OCI-LY1 (cell line): ENCODE results near the gene GAL3ST2.

Experiments
- H2AFZ ChIP-seq: fragments of 200-600 bp; sonication (generic), shearing (Covaris generic); 2 replicates; pipeline ENCODE4 v1.6.0; 2014; ENCODE audit warnings: antibody characterized with exemption, mild to moderate bottlenecking, low read length
- H3F3A ChIP-seq: fragments of 200-600 bp; sonication (generic), shearing (Covaris generic); 2 replicates; pipeline ENCODE4 v1.6.0; 2014; ENCODE audit warnings: mild to moderate bottlenecking, antibody characterized with exemption, low read length, moderate library complexity; ENCODE audit not compliant: insufficient read depth
- H3K27ac ChIP-seq: fragments of 200-600 bp; sonication (generic); 2 replicates; pipeline ENCODE4 v1.5.1; 2014; ENCODE audit warnings: low read length, mixed run types, mild to moderate bottlenecking, low read depth; ENCODE audit not compliant: poor library complexity, severe bottlenecking
- H3K27me3 ChIP-seq: fragments of 200-600 bp; sonication (generic); 2 replicates; pipeline ENCODE4 v1.6.0; 2014; ENCODE audit warnings: antibody characterized with exemption, mild to moderate bottlenecking, low read length, moderate library complexity; ENCODE audit not compliant: insufficient read depth
- H3K36me3 ChIP-seq: fragments of 200-600 bp; sonication (generic); 2 replicates; pipeline ENCODE4 v1.6.1; 2014; ENCODE audit warnings: mild to moderate bottlenecking, antibody characterized with exemption, low read length, moderate library complexity, mixed read lengths; ENCODE audit not compliant: insufficient read depth
- H3K4me1 ChIP-seq: fragments of 200-600 bp; sonication (generic); 2 replicates; pipeline ENCODE4 v1.5.1; 2014; ENCODE audit warnings: mild to moderate bottlenecking, low read length, moderate library complexity; ENCODE audit not compliant: insufficient read depth, severe bottlenecking
- H3K4me2 ChIP-seq: fragments of 200-600 bp; sonication (generic), shearing (Covaris generic); 2 replicates; pipeline ENCODE4 v1.6.1; 2014; ENCODE audit warnings: low read length
- H3K4me3 ChIP-seq: fragments of 200-600 bp; sonication (generic); 2 replicates; pipeline ENCODE4 v1.5.1; 2014; ENCODE audit warnings: low read length, low read depth, mild to moderate bottlenecking, mixed read lengths; ENCODE audit not compliant: poor library complexity, severe bottlenecking
- H3K79me2 ChIP-seq: fragments of 200-600 bp; shearing (Covaris generic); 2 replicates; pipeline ENCODE4 v1.6.1; 2016; ENCODE audit warnings: mixed run types, low read length, mixed read lengths; ENCODE audit not compliant: insufficient read depth
- H3K9ac ChIP-seq: fragments of 200-600 bp; sonication (generic), shearing (Covaris generic); 2 replicates; pipeline ENCODE4 v1.6.1; 2014; ENCODE audit warnings: mild to moderate bottlenecking, low read length, mixed read lengths
- H3K9me2 ChIP-seq: fragments of 200-600 bp; sonication (generic), shearing (Covaris generic); 2 replicates; pipeline ENCODE4 v1.6.1; 2014; ENCODE audit warnings: low read depth, mild to moderate bottlenecking, low read length, mixed read lengths
- H3K9me3 ChIP-seq: fragments of 200-600 bp; shearing (Covaris generic); 2 replicates; pipeline ENCODE4 v1.6.1; 2014; ENCODE audit warnings: low read length, mixed read lengths
- H4K20me1 ChIP-seq: fragments of 200-600 bp; sonication (generic), shearing (Covaris generic); 2 replicates; pipeline ENCODE4 v1.6.0; 2016; ENCODE audit warnings: mild to moderate bottlenecking, low read length; ENCODE audit not compliant: insufficient read depth
- EZH2 ChIP-seq: fragments of 200-600 bp; sonication (generic), shearing (Covaris generic); IDR thresholded peaks from 2 replicates; pipeline ENCODE4 v1.8.0; 2017; ENCODE audit warnings: borderline replicate concordance, mixed run types, mild to moderate bottlenecking, antibody characterized with exemption, low read length, moderate library complexity, mixed read lengths
- TF ChIP-seq, protein P1 (sequence below): fragments of 200-600 bp; sonication (generic), shearing (Covaris generic); IDR thresholded peaks from 2 replicates; pipeline ENCODE4 v1.5.1; 2017; ENCODE audit warnings: mild to moderate bottlenecking, antibody characterized with exemption, low read length, moderate library complexity, mixed read lengths

Gene GAL3ST2

DNA sequence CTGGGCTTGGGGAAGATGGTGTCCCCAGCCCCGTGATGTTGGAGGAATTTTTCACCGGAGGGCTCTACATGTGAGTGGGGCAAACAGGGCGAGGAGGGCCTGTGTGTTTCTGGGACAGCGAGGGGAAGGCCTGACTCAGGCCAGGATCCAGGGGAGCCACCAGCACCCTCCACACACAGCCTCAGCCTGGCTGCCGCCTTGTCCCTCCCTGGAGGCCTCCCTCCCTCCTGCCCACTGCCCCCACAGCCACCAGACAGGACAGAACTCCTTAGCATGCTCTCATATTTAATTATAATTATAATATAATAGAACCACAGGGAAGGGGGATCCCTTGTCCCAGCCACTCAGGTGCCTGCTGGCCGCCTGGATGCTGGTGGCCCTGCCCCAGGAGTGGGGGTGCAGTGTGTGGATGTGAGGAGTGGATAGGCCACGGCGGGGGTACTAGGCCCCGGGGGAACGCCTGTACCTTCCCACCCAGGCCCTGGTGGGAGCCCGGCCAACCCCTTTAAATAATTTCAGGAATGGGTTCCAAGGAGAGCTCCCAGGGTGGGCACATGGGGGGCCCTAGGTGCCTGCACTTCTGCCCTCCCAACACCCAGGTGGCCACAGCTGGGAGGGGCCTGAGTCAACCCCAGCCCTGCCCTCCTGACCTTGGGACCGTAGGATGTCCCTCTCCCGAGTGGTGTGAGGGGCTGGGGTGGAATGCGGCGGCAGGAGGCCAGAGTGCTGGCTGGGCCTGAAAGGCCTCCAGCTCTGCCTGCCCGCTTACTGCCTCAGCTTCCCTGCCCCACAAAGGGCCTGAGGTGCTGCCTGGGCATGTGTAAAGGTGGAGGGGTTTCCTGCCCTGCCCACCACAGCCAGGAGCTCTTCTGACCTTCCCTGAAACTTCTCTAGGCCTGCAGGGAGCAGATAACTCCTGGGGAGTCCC lies 73.3 kb downstream of the GAL3ST2 start:
- no peak overlapping the region for H3K27ac ChIP-seq
- H3K9me2 ChIP-seq, result no peaks in the 10 kb centered on the region
- TF ChIP-seq, protein P1, sequence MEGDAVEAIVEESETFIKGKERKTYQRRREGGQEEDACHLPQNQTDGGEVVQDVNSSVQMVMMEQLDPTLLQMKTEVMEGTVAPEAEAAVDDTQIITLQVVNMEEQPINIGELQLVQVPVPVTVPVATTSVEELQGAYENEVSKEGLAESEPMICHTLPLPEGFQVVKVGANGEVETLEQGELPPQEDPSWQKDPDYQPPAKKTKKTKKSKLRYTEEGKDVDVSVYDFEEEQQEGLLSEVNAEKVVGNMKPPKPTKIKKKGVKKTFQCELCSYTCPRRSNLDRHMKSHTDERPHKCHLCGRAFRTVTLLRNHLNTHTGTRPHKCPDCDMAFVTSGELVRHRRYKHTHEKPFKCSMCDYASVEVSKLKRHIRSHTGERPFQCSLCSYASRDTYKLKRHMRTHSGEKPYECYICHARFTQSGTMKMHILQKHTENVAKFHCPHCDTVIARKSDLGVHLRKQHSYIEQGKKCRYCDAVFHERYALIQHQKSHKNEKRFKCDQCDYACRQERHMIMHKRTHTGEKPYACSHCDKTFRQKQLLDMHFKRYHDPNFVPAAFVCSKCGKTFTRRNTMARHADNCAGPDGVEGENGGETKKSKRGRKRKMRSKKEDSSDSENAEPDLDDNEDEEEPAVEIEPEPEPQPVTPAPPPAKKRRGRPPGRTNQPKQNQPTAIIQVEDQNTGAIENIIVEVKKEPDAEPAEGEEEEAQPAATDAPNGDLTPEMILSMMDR, result no peak
- no peak for TF ChIP-seq EZH2
- H3K27me3 ChIP-seq, result no peaks in the 10 kb centered on the region
- no peak overlapping the region for H3K9ac ChIP-seq
- no peak overlapping the region for H2AFZ ChIP-seq
- no peaks in the 10 kb centered on the region for H3F3A ChIP-seq
- H3K79me2 ChIP-seq, result no peaks in the 10 kb centered on the region
- no peak overlapping the region for H3K4me3 ChIP-seq
- H3K4me1 ChIP-seq, result no peaks in the 10 kb centered on the region
- H3K9me3 ChIP-seq, result no peaks in the 10 kb centered on the region
- H3K4me2 ChIP-seq, result no peak overlapping the region
- no peaks in the 10 kb centered on the region for H4K20me1 ChIP-seq
- H3K36me3 ChIP-seq, result no peaks in the 10 kb centered on the region

DNA sequence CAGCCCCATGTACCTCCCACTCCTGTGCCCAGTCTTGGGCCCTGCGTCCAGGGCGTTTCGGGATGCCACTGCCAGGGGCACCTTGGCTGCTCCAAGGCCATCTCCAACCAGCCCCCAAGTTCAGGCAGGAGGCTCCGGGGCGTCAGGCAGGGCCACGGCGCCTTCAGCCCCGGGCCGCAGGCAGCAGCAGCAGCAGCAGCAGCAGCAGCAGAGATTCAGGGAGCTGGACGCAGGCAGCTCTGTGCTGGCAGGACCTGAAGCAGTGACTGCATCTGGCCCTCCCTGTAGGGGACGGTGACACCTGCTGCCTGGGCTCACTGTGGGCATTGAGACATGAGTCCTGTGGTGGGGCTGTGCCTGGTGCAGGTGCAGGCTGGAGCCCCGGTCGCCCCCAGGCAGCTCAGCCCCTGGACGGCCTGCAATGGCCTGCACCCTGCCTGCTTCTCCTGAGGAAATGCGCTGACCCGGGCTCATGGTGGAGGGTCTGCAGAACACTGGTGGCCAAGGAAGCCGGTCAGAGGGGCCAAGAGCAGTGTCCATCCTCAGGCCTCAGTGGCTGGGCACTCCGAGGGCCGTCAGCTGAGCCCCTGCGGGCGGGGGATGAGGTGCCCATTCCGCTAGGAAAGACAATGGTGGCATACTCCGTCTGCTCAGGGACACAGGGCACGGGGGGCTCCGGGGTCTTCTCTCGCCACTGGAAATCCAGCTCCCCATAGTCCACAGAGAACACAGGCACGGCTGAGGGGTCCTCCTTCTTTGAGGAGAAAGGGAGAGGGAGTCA lies 74.1 kb downstream of the GAL3ST2 start:
- Histone ChIP-seq H3K79me2 (no peaks in the 10 kb centered on the region), H3K9me2 (no peaks in the 10 kb centered on the region), H4K20me1 (no peaks in the 10 kb centered on the region), H3F3A (no peaks in the 10 kb centered on the region), H3K9ac (no peak overlapping the region), H3K4me2 (no peak overlapping the region), H3K27ac (no peak overlapping the region), H3K4me1 (no peaks in the 10 kb centered on the region), H3K9me3 (no peaks in the 10 kb centered on the region), H2AFZ (no peak overlapping the region), H3K27me3 (no peaks in the 10 kb centered on the region), H3K4me3 (no peak overlapping the region), H3K36me3 (no peaks in the 10 kb centered on the region)
- TF ChIP-seq, protein P1, result no peak
- no peak for TF ChIP-seq EZH2

DNA sequence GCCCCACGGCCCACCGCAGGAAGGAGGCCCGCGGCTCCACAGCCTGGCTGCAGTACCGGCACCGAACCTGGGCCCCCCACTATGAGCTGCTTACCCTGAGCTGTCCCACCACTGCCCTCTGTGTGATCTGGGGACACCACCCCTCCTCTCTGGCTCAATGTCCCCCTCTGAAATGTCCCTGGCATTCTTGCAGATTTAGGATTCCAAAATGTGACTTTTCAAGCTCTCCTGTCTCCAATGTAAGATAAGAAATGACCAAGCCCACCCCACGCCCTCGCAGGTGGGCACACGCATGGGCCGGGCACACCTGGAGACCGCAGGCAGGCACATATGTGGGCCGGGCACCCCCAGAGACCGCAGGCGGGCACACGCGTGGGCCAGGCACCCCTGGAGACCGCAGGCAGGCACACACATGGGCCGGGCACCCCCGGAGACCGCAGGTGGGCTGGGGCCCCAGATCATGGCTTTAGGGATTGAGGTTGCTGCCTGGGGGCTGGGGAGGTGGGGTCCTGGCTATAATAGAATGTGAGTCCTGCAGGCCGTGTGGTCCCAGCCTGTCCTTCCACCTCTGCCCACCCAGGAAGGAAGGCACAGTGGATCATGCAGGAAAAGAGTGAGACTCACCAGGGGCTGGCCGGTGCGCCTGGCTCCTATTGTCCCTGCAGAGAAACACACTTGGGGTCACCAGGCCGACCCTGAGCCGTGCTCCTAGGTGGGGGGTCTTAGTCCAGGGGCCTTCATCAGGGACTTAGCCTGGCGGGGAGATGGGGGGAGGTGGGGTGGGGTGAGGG lies 74.9 kb downstream of the GAL3ST2 start:
- no peaks in the 10 kb centered on the region for H3K36me3 ChIP-seq
- H3K9me2 ChIP-seq, result no peaks in the 10 kb centered on the region
- no peak overlapping the region for H3K9ac ChIP-seq
- H3K27ac ChIP-seq, result no peak overlapping the region
- H3K4me3 ChIP-seq, result no peak overlapping the region
- no peaks in the 10 kb centered on the region for H3K79me2 ChIP-seq
- no peak overlapping the region for H2AFZ ChIP-seq
- H3K27me3 ChIP-seq, result no peaks in the 10 kb centered on the region
- TF ChIP-seq, protein P1, result no peak
- TF ChIP-seq EZH2, result no peak
- H3K9me3 ChIP-seq, result no peaks in the 10 kb centered on the region
- no peaks in the 10 kb centered on the region for H4K20me1 ChIP-seq
- H3F3A ChIP-seq, result no peaks in the 10 kb centered on the region
- H3K4me2 ChIP-seq, result no peak overlapping the region
- no peaks in the 10 kb centered on the region for H3K4me1 ChIP-seq
